ENCODE measurements around the gene CFL1.
"Not testable (repeated sequence)": the region's sequence is repeated elsewhere in the genome, so short reads cannot be mapped to it uniquely, and the experiment has no call there.

Gene CFL1

DNA sequence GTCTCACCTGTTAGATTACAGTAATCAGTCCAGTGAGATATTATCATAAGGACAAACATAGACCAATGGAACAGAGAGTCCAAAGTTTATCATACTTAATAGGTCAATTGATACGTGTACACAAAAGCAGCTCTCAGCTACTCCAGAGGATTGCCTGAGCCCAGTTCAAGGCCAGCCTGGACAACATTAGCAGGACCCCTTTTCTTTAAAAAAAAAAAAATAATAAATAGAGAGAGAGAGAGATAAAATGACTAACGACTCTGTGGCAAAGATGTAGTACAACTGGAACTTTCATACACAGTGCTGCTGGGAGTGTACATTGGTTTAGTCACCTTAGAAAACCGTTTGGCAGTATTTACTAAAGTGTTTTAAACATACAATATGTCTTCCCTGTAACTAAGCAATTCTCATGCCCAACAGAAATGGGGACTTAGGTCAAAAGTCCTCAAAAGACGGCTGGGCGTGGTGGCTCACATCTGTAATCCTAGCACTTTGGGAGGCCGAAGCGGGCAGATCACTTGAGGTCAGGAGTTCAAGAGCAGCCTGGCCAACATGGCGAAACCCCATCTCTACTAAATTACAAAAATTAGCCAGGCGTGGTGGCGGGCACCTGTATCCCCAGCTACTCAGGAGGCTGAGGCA, 13.6 kb downstream of the CFL1 start:
- no peak for DNase-seq

DNA sequence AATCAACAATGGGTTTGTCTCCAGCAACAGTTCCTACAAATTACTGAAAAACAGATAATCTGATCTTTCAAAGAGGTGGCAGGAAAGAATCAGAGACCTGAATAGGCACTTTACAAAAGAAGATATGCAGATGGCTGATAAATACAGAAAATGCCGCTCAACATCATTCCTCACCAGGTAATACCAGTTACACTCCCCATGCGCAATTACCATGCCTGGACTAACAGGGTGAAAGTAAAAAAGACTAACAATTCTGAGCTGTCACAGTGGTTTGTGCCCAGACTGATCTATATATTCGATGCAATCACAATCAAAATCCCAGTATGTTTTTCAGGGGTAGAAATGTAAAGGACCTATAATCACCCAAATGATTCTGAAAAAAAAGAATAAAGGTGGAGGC, 14.2 kb downstream of the CFL1 start:
- DNase-seq: no peak

DNA sequence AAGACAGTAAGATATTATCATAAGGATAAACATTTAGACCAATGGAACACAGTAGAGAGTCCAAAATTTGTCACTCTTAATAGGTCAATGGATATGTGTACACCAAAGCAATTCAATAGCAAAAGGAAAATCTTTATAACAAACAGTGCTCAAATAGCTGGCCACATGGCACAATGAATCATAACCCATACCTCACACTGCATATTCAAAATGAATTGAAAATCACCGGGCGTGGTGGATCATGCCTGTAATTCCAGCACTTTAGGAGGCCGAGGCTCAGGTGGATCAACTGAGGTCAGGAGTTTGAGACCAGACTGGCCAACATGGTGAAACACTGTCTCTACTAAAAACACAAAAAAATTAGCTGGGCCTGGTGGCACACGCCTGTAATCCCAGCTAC, 15.8 kb downstream of the CFL1 start:
- no peak for DNase-seq

DNA sequence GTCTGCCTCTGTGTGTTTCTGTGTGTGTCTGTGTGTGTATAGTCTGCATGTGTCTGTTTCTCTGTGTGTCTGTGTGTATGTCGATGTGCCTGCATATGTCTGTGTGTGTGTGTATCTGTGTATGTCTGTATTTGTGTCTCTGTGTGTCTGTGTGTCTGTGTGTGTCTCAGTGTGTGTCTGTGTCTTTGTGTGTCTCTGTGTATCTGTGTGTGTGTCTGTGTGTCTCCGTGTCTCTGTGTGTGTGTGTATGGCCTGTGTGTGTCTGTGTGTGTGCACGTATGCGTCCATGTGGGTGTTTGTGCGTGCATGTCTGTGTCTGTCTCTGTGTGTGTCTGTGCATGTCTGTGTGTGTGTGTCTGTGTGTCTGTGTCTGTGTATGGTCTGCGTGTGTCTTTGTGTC, 23.8 kb downstream of the CFL1 start:
- DNase-seq: no peak

DNA sequence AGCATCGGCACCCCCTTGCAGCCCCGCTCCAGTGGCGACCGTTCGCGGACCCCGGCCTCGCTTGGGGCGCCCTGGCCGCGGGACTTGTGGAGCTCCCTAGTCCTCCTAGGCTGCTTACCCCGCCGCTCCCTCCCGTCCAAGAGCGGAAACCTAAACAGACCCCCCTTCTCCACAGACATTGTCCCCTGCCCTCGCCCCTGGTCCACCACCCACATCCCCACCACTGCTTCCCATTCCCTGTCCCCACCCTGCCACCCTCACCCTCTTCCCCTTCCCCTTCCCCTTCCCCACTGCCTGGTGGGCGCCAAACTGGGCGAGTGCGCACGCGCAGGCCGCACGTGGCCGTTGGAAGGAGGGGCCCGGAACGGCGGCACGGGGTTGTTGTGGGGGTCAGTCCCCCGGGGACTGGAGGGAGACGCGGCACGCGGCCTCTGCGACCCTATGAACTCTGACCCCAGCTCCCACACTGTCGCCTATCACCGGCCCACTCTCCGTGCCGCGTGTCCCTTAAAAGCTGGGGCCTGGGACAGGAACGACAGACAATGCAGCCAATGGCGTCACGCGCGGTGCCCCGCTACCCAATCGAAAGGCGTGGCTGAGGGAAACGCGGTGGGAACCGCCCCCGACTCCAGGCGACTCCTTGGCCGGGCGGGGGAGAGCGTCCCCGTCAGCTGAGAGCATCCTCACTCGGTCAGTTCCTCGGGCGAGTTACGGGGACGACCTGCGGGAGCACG, 24.5 kb downstream of the CFL1 start, which contains the start of gene SNX32:
TSS of gene SNX32 (plus strand) at position 667 of the 734 bp plus-strand sequence. CDS start 103 bp downstream, outside the sequence.
- peak; percentile 98 for DNase-seq

DNA sequence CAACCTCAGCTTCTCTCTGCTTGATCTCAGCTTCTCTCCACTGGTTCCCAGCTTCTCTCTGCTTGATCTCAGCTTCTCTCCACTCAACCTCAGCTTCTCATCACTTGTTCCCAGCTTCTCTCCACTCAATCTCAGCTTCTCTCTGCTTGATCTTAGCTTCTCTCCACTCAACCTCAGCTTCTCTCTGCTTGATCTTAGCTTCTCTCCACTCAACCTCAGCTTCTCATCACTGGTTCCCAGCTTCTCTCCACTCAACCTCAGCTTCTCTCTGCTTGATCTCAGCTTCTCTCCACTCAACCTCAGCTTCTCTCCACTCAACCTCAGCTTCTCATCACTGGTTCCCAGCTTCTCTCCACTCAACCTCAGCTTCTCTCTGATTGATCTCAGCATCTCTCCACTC, 25.7 kb downstream of the CFL1 start:
- DNase-seq: not testable (repeated sequence)

DNA sequence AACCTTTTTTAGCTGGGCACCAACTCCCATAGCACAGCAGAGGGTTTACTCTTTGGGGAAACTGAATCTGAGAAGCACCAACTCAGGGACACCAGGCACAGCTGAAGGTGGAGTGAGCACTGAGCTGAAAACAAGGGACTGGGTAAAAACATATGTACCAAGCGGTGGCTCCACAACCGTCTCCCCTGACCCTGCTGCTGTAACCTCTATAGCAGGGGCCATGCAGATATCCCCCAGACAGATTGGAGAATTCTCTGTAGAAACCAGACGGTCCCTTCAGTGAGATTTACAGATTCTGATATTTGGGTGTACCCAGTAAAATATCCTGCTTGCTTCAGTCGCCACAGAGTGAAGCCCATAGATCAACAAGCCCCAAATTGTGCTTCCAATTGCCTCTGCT, 28.5 kb downstream of the CFL1 start:
- DNase-seq: no peak

DNA sequence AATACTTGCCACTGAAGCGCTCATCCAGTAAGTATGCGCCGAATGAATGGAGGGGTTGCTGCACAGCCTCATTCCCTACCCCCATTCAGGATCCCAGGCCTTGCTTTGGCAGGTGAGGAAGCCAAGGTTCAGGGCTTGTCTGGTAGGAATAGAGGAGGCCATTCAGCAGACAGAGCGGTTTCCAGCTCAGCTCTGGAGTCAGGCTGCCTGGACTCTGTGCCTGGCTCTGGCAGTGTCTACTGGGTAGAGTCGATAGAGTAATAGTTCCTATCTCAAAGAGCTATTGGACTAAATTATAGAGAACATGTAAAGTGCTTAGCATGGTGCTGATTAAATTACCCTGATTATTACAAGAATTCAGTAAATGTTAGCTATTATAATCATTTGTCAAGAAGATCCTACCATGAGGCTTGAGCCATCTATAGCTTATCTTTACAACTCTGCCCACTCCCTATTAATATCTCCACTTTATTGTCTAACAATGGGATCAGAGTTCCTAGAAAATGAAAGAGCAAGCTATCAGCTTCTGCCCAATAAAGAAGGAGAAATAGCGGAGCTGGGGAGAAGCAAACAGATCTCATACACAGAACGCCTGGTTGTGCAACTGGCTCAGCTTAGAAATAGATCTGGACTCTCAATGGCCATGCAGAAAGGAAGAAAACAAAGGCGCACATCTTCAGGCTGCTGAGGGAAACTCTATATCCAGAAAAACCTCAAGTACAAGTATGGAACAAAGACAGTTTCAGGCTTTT, 30.8 kb downstream of the CFL1 start:
- no peak for DNase-seq

DNA sequence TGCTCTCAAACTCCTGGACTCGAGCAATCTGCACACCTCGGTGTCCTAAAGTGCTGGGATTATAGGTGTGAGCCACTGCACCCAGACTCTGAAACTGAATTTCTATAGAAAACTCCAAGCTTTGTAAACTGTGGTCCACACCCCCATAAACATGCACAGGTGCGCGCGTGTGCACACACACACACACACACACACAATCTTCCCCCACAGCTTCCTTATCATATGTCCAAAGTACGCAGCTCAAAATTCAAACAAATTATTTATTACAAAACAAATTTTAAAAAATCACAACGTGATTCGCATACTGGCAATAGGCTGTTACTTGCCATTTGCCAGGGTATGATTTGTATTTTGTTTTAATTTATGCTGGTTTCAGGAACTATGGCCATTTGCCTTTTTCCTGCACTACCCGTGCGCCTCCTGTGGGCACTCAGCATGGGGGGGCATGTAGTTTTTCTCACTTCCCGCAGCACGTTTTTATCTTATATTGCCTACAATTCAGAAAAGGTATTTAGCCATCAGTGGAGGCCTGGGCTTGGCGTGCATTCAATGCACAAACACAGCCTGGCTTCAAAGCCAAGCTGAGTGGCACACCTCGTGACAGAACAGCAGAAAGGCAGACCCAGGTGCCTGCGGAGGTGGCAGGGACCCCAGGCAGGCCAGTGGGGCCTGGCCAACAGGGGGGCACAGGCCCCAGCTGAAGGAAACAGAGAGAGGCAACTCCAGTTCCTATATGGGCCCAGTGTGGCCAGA, 35.0 kb downstream of the CFL1 start:
- no peak for DNase-seq

DNA sequence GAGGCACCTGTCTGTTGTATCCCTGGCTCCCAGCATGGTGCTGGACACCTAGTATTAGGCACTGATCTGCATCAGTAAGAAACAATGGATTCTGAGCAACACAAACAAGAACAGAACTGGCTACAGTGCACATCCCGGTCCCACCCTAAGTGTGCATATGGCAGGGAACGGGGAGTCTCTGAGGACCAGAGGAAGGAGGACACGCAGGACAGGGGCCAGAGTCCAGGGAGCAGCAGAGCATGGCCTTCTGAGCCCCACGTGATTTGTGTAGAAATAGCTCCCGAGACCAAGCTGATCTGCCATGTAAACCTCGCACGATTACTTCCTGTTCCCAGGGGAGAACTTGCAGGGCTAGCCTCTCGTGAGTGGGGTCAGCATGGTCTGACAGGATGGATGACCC, 36.9 kb downstream of the CFL1 start:
- DNase-seq: no peak

DNA sequence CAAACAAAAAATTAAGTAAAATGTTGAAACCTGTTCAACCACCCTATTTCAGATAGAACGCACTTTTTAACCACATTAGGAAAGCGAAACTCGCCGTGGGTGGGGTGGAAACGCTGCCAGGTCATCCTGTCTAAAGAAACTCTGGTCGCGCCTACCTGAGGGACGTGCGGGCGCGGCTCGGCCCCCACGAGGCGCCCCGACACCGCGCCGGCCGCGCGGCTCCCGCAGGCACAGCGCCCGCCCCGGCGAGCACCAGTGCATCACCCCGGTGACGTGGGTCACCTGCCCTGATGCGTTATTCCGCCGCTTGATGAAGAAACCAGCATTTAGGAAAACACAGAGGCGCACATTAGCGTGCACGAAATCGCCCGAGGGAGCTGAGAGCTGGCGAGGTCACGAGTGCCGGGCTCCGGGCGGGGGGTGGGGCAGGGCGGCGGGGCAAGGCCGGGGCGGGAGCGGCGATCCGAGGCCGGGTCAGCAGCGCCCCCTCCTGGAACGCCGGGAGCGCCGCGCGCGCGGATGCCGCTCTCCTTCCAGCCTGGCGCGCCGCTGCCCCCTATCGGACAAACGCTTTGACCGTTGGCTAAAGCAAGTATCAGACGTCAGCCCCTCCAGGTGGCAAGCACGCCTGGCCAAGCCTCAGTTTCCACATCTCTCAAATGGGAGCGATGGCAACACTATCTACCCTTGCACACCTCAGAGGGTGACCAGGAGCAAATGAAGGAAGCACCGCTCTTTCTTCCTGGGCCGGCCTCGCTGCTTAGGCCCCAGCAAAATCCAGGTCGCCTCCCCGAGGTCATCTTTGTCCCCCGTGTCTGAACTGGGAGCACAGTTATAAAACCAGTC, 39.9 kb downstream of the CFL1 start:
- peak; percentile 90 for DNase-seq

DNA sequence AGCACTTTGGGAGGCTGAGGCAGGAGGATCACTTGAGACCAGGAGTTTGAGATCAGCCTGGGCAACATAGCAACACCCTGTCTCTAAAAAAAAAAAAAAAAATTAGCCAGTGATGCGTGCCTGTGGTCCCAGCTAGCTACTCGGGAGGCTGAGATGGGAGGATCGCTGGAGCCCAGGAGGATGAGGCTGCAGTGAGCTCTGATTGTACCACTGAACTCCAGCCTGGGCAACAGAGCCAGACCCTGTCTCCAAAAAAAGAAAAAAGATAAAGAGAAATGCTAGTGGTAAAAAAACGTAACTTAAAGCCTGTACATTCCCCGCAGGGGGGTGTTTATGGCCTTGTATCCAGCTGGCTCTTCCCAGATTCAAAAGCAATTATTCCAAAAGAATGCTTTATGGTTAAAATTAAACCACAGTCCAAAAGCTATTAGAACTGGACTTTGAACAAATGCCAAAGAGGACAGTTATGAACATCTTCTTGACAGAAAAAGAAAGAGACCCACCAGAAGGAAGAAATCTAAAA, 40.6 kb downstream of the CFL1 start:
- no peak for DNase-seq

DNA sequence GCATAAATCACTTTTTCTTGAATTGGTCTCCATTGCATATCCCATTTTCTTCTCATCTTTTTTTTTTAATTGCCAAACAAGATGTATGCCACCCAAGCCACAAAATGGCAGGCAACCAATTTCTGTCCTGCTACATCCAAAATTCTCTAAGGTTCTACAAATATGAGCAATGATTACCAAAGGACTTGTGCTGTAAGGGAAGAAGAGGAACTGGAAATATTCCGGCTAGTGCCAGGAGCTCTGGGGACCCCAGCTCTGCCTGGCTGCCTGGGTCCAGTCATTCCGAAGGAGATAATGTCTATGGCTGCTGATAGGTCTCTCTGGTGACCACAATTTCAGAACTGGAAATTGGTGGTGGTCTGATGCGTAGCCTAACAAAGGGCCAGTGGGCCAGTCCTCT, 41.3 kb downstream of the CFL1 start:
- no peak for DNase-seq

DNA sequence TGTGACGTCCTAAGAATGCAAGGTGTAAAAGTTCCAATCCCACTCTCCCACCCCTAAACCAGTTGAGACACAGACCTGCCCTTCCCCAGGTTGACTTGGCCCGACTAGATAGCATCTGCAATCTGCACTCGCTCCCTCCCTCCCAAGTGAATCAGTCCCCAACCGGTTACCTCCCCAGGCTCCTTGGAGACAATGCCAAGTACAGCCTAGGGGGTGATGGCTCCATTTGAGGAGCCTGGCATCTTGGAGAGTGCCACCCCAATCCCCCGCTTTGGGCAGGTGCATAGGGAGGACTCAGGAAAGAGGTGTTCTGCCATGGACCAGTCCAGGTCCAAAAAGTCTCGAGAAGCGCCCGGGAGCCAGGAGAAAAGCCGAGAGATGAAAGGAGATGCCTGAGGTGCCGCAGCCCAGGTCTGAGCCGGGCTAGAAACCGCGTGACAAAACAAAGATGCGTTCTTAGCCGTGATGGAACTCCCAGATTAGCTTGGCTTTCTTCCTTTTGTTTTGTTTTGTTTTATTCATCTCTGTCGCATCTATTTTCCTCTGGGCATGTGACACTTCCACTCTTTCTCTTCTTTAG, 42.9 kb downstream of the CFL1 start:
- no peak for DNase-seq

DNA sequence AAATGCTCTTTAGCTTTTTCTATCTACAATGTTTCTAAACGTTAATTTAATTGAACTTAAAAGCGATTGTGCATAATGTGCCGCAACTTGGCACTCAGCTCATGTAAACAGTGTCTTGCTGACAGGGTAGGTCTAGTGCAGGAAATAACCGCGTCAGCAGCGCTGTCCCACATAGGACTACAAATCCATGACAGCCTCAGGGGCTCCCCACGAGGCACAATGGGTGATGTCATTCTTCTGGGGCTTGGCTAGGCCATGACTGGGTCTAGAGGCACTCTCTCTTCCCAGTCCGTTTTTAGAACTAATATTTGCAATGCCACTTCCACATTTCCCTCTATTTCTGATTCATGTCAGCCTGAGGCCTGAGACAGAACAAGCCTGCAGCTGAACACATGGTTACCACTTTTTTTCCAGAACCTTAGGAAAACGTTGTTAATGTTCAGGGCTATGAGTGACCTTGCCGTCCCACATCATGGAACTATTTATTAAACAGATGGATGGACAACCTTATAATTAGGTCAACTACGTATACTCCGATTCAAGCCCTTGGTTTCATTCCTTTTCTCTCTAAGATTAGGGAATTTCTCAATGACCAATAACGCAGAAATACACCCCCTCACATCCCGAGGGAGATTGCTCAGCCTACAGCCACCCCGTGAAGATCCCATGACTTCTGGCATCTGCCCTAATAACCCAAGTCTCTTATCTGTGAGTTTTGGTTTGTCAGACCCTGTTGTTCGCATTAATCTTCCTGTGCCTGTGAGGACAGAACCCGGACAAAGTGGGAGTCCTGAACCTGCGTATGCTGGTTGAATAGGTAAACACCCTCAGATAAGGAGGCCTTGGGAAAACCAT, 43.6 kb downstream of the CFL1 start:
- DNase-seq: no peak

DNA sequence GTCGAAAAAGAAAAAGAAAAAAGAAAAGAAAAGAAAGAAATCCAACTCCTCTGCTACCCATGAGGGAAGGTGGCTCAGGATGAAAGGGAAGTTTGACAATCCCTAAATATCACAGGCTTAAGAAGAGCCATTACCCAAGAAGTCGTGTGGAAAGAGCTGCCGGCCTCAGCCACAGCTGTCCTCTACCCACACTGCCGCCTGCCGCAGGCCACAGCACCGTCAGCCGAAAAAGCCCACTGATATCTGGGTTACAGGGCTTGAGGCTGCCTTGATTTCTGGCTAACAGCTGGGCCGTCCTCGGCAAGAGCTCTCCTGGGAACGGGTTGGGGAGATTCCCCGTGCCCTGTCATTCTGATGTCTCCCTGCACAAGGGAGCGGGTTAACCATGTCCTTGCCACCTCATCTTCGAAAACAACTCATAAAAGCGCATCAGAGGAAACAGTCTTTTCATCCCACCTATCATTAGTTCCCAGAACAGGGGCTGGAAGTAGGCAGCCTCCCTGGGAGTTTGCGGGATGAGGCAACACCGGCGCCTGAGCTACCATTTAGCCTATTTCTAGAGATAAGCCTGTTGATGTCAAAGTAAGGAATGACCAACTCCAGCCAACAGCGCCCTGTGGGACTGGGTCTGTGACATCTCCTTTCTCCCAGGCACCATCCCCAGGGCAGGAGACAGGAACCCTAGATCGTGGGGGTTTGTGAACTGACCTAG, 46.1 kb downstream of the CFL1 start:
- no peak for DNase-seq

DNA sequence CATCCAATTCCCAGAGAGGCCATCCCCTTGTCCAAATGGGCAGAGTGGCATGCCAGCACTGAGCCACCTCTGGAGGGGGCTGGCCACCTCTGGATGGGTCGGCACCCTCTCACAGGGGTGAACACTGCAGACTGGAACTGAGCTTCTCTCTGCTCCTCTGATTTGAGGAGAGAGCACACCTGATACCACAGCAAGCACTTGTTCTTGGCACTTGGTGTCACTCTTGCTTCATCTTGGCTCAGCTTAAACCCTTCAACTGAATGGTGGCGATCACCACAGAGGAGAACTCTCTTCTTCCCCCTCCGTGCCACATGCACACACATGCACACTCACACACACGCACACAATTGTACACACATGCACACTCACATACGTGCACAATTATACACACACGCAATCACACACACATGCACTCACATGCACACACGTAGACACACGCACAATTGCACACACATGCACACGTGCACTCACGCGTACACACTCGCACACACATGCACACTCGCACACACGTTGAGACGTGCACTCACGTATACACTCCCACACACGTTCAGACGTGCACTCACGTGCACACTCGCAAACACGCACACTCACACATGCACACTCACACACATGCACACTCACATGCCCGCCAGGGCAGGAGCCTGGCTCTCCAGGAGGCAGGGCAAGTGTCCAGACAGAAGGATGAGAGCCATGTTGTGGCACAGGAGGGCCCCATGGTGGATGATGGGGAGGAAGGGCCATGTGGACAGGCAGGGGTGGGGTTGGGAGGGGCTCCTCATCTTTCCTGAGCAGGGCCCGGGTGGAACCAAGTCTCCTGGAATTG, 47.7 kb downstream of the CFL1 start:
- DNase-seq: no peak

DNA sequence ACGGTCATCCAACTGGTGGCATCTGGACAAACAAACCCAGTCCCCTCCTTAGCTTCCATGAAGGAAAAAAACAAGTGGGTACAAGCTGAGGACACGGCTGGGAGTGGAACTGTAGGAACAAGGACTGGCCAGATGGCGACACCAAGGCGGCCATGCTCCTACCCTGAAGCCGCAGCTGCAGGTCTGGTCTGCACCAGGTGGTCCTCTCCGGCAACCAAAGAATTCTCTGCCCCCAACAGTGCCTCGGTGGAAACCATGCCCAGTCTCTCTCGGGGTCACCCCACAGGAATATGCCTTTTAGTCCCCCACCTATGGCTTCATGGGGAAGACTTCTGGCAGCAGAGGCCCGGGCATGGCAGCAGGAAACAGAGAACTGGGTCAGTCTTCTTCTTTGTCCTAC, 48.5 kb downstream of the CFL1 start:
- no peak for DNase-seq
